Renal pelvis (tissue), 4 donors: ENCODE results near the gene ZNF423. TPM values are rescaled to one million over a fixed set of nuclear protein-coding genes. Genes with fewer than 3 reads are reported as not detected.
"Not testable (repeated sequence)": the region's sequence is repeated elsewhere in the genome, so short reads cannot be mapped to it uniquely, and the experiment has no call there.

Experiments
- DNase-seq: peaks from one replicate; pipeline ENCODE4 v3.0.0-alpha.2; 2013
- polyA plus RNA-seq, 3 donors: library from polyadenylated mRNA; unstranded; fragments of 120-200 nt; gene quantifications; one replicate each; pipeline ENCODE4 v1.2.1, GENCODE V29; 2013; ENCODE audit not compliant: insufficient read length in 3 of 3

Gene ZNF423
- polyA plus RNA-seq, 3 donors = 24.2 to 30.5 (median 28.5) TPM

DNA sequence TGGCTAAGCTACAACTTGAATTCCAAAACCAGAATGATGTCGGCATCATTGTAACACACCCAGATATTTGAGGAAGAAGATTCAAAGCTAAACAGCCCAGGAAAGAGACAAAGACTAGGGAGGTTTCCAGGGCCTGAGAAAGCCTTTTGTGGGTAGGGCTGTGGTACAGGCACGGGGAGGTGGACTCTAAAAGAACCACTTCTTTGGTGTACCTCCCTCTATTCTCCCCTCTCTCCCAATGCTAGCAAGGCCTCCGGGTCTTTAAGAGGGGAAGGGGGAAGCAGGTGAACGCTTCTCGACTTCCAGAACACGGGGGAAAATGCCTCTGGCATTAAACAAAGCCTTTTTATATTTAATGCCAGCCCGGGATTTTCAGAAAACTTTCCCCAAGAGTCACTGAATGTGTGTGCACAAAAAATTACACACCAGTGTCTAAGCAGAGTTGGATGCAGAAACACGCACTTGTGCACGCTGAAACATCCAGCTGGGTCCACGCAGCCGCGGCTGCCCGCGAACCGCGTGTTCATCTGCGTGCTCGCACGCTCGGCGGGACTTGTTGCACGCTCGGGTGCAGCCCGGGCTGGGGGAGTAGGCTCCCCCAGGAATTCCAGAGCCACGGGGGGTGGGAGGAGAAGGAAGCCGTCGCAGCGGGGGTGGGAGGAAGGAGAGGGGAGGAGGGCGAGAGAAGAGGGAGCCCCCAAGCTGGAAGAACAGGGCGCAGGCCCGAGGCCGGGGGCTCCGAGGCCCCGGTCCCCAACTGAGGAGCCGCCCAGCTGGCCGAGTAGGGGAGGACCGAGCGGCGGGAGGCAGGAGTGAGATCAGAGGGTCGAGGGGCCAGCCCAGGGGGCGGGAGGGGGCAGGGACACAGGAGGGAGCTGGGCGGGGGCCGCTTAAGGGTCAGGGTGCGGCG, 20.1 kb upstream of the ZNF423 start:
- DNase-seq = peak; percentile 45

DNA sequence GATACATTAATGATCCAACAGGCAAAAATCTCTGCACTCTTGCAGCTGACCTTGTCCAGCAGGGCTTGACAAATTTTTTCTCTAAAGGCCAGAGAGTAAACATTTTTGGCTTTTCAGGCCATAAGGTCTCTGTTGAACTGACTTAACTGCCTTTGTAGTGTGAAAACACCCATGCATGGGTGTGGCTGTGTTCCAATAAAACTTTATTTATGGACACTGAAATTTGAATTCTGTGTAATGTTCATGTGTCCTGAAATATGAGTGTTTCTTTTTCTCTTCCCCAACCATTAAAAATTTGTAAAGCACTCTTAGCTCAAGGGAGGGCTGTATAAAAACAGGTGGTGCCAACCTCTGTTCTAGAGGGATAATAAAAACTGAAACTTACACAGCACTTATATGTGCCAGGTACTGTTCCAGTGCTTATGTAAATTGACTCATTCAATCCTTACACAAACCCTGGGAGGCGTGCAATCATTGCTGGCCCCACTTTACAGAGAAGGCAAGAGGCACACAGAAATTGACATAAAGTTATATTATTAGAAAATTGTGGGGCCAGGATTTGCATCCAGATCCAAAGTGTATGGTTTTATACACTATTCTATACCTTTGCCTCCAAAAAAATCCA, 18.8 kb upstream of the ZNF423 start:
- DNase-seq = no peak

DNA sequence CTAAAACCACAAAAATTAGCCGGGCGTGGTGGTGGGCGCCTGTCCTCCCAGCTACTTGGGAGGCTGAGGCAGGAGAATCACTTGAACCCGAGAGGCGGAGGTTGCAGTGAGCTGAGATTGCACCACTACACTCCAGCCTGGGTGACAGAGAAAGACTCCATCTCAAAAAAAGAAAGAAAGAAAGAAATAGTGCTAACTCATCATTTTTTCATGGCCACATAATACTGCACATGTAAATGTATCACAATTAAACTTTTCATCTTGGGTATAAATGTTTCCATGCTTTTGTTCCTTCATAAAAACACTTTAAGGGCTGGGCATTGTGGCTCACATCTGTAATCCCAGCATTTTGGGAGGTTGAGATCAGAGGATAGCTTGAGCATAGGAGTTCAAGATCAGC, 15.9 kb upstream of the ZNF423 start:
- not testable (repeated sequence) for DNase-seq

DNA sequence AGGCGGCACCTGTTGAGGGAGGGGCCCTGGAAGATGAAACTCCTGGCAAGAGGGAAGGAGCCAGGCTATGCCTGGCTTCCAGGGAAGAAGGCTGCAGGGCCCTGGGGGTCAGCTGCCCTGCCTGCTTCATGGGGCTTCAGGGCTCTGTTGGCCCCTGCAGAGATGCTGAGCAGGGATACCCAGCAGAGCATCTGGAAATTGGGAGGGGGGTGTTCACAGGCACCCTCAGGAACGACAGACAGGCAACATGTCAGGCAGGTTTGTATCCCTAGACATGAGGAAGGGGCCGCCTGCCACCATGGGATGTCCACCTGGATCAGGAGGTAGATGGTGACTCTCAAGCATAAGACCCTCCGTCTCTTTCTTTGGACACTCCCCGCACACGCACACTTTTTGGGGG, 13.8 kb upstream of the ZNF423 start:
- DNase-seq = no peak

DNA sequence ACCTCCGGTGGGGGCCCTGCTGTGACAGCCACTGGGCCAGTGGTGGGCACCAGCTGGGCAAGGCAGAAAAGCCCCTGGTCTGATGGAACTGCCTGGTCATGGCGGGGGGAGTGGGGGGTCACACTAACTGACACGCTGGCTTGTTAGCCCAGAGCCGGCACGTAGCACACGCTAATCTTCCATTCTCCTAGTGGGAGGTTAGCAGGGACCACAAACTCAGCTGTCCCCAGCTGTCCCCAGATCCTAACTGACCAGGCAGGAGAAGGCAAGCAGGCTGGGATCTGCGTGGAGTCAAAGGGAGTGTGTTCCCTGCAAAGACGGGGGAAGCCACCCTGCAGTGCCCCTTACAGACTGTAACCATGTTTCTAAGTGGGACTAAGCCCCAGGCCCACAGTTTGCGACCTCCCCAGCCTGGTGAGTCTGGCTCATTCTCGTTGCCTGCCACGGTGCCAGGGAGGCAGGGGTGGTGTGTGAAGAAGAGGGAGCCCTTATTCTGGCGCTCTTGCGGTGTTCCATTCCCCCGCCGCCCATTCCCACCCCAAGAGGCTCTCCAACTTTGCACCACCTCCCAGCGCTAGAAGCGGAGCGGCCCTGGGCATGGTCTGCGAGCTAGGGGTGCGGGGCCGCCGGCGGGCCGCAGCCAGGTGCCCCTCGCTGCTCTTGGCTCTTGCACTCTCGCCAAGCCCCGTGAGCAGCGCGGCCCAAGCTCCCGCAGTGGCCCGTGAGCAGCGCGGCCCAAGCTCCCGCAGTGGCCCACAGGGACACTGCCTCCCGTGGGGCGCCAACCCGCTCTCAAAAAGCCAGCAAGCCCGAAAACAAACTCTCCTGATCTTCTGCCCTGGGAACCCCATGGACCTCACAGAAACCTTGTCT, 12.1 kb upstream of the ZNF423 start:
- peak; percentile 51 for DNase-seq

DNA sequence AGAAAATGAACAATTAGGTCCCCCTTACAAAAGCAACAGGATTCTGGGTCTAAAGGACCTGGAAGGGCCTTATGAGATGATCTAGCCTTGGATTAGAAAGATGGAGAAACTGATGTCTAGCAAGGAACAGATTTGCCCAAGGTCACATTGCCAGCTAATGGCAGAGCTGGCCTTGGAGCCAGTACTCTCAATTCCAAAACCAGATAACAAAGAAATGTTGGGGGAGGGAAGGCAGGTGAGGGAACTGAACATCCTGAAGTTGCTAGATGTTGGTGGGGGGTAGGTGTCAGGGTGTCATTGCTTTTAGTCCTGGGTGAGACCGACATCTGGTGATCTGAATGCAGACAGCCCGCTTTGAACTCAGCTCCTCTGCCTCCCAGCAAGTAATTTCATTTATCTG, 11.3 kb upstream of the ZNF423 start:
- no peak for DNase-seq

DNA sequence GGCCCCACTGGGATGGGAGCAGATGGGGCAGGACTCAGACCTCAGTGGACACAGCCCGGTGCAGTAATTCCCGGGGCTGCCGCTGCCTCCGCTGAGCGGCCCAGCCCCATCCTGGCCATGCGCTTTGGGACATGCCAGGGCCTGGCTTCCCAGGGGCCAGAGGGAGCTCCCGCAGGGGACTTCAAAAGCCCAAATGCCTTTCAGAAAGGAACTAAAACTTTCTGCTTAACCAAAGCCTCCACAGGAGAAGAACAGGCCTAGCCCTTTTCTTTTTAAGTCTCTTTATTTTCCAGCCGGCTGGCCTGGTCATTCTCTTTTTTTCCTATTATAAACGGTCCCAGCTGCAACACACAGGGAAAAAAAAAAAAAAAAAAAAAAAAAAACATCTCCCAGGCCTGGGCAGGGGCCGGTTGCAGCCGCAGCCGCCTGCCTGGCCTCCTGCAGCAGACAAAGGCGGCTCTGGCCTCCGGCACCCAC, 10.7 kb upstream of the ZNF423 start:
- no peak for DNase-seq

DNA sequence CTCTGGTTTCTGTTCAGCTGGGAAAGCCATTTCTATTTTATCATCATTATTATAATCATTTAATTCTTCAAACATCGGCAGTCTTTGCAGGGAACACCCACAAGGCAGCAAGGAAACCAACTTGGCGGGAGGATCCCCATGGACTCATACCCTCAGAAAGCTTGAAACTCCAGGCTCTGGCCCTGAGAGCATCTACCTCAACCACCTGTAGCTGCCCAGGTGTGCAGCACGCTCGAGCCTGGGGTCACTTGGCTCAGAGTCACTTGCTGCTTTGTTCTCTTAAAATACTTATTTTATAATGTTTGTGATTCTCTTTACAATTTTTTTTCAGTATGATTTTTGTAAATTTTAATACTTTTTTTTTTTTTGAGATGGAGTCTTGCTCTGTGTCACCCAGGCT, 6.8 kb upstream of the ZNF423 start:
- DNase-seq = no peak

DNA sequence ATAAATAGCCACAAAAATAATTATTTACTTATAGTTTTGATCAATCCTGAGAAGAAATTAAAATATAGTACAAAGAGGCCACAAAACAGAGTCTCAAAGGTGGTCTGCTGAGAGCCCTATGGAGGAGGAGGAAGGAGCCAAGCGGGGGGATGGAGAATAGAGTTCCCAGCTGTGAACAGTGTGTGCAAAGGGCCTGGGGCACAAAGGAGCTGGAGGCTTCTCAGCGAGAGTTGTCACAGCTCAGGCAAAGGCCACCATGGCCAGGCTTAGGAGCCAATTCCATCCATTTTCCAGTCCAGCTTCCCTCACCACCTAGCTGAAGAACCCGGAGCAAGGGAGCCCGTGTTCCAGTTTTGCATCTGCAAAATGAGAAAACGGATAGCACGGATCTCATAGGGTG, 5.4 kb upstream of the ZNF423 start:
- DNase-seq = no peak

DNA sequence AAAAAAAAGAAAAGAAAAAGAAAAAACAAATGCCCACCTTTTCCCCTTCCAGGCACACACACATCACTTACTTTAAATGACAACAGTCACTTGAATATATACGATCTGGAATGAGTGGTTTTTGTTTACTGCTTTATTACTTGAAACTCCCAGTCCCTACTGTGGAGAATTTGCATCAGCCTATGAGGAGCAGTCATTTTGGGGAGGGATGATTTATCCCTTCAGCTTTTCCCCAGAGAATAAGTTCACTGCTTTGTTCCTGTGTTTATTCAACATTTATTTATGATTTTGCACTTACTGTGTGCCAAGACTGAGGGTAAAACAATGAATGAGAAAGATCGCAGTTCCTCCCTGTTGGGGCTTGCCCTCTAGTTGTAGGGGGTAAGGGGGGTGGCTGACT, 4.7 kb upstream of the ZNF423 start:
- no peak for DNase-seq

DNA sequence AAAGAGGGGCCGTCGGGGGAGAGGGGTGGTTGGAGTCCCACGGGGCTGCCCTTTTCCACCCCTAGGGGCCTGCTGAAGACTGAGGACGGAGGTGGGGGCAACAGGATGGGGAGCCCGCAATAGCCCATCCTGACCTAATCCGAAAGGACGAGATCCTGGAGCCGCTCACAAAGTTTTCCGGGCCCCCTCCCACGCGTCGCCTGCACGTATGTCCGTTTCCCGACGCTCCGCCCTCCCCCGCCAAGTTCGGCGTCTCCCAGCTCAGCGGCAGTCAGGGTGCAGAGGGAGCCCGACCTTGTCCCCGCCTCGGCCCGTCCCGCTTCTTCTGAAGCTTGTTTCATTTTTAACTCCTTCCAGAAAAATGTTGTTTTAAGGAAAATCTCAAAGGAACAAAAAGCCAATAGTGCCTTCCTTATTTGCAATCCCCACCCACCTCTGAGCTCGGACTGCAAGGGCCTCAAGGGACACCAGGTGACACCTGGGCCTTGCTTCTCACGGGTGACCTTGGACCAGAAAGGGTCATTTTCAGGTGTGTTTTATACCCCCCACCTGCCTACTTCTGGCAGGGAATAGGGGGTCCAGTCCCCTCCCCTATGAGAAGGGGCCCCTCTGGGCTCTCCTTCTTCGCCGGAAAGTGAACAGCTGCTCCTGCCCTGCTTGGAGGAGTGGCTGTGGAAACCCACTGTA, 3.4 kb upstream of the ZNF423 start:
- DNase-seq = no peak

DNA sequence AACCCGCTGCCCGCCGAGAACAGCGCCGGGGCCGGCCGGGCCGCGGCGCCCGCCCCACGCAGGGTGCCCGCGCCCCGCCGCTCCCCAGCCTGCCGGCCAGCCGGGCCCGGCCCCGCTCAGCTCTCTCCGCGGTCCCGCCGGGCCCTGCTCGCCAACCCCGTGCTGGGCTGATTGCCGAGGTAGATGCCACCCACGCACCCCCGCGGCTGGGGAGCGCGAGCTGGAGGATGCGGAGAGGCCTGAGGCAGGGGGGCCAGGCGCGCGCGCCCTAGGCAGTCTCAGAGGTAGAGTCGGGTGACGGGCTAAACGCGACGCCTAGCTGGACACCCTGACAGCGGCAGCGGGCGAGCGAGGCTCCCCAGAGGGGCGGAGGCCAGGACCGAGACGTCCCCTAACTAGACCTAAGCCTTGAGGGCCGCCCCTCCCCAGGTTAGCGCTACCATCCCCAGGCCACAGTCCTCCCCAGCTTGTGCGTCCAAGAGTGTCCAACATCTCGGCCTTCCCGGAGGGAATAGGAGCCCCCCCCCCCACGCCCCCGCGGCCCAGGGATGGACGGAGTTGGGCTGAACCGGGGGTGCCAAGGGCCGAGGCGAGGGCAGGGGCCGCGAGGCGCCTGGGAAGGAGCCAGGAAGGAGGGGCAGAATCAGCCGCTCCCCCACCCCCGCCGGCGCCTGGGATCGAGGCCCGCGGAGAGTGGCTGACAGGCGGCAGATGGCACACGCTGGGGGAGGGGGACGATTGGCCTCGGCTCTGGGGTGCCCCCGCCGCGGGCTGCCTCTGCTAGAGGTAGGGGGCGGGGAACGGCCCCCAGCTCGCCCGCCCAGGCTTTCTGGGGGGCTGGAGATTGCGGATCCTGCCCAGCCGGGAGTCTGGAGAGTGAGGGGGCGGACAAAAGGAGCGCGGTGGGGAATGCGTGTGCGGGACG, 2.5 kb upstream of the ZNF423 start:
- no peak for DNase-seq

DNA sequence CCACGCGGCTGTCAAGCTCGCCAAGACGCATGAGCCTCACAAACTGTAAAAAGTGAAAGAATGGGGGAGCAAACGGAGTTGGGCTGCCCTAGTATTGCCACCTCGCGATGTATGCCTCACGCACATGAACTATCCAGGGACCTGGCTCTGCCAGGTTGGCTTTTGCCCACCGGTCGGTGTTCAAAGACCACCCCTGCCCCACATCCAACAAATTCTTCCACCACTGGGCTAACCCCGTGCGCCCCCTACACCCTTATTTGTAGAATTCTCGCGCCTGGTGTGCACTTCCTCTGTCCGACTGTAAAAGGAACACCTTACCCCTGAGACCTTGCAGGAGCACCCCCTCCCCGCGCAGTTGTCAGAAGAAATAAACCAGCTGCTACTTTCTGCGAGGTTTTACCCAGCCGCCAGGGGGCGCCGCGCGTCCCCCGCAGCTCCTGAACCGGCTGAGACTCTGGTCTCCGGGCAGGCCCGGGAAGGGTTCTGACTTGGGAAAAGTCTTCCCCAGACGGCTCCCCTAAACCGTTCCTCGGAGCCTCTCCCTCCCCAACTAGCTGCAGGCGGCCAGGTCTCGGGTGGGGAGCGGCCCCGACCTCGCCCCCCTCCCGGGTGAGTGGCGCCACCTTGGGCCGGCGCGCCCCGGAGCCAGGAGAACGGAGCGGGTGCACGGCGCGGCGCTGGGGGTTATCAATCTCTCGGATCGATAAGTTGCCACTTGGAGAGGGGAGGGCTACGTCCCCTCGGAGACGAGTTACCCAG, 1.7 kb upstream of the ZNF423 start:
- DNase-seq = no peak

DNA sequence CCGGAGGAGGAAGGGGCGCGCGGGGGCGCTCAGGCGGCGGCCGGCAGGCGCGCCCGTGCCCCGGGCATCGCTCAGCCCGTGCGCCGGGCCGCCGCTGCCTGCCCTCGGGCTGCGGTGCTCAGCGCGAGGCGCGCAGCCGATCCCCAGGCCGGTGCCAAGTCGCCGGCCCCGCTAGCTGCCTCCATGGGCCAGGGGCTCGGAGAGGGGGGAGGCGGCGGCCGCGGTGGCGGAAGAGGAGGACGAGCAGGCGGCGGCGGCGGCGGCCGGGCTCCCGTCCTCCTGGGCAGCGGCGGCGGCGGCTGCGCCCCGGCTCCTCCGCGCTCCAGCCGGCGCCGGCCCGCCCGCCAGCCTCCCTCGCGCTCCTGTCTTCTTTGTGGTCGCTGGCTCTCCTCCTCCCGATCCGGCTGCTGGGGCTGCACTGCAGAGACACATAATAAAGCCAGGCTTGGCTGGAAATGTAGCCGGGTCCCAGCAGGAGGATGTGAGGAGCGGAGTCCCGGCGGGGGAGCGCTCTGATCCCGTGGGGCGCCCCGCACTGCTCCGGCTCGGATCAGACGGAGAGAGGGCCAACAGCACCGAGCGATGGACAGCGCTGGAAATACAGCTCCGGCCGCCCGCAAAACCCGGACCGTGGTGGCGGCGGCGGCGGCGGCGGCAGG, 889 bp upstream of the ZNF423 start:
- no peak for DNase-seq

DNA sequence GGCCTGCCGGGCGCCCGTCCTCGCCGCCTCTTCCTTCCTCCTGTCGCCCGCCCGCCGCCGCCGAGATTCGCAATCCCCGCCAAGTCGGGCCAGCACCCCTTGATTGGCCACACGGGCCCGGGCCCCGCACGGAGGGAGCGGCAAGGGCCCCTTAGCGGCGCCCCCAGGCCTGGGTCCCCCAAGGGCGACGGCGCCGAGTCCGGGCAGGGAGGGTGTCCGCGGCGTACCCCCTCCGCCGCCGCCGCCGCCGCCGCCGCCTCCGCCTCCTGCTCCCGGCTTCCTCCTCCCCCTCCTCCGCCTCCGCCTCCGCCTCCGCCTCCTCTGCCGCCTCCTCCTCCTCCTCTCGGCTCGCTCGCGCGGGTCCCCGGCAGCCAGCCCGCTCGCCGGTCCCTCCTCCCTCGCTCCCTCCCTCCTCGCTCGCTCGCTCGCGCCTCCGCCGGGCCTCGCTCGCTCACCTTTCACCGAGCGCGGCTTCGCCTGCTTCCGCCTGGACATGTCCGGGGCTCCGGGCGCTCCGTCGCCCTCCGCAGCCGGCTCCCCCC, 561 bp downstream of the ZNF423 start:
- peak; percentile 92 for DNase-seq

DNA sequence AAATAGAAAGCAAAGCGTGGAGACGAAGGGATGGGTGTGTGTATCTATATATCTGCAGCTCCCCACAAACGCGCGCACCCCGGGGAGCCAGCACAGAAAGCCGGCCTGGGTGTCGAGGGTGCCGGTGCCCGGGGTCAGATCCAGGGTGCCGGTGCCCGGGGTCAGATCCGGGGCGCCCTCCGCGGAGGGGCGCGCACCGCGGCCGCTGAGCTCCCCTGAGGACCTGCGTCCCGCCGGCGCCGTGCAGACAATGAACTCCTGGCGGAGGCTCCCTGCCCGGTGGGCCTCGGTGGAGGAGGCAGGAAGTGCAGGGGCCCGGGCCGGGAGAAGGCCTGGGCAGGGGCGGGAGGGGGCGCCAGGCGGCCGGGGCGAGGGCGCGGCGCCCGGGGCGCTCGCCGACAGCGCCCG, 1.1 kb downstream of the ZNF423 start:
- DNase-seq = no peak

DNA sequence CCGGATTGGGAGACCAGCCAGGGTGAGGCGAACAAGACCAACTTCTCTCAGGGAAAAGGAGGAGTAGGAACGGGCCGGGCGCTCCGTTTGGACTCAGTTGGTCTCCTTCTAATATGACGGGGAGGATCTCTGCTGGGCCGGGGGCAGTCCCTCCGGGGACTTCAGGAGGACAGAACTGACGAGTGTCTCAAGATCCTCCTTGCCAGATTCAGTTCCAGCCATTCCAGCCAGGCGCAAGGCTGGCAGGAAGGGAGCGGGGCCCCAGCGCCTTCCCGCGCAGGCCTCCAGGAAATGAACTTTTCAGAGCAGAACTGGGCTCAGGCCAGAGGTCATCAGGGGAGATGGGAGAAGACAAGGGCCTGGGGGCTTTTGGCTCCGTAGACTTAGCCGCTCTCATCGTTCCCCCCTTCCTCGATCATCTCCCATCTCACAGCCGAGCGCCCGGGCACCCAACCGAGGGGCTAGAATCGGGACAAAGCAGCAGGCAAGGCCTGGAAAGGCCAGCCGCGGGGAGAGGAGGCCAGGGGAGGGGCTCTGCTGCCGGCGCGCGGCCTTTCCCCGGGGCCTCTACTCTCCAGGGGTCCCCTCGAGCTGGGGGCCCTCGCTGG, 1.6 kb downstream of the ZNF423 start:
- no peak for DNase-seq

DNA sequence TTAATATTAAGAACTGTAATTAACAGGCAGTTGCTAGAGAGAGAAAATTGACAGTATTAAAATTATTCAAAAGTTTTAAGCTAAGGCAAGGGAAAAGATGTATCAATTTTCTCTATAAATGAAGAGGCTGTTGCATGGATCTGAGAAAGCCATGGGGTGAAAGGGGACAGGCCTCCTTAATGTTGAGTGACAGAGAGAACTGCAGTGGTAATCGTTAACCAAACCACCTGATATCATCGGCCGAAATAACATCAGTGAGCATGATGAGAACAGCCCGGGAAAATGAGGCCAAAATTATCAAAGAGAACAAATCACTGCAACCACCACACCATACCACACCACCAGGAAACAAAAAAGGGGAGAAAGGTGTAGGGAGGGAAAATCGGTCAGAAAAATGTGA, 3.6 kb downstream of the ZNF423 start:
- no peak for DNase-seq

DNA sequence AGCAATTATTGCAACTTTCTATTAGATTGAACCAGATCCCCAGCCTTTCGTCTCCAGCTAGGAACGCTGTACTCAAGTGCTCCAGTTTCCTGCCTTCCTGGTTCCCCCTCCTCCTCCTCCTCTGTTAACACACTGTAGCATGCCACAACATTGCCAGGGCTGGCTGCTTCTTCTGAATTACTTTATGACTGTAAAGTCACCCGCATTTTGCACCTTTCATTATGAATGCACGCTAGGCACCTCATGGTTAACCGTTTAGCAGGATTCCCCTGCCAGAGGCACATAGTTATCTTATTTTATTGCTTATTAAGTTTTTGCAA, 4.5 kb downstream of the ZNF423 start:
- no peak for DNase-seq
